EH (cell line): Measurements from ENCODE around the gene BPIFB1.

Experiments
- DNase-seq: peaks from one replicate; pipeline ENCODE4 v3.0.0-alpha.2; 2015; ENCODE audit warnings: low read depth

BPIFB1 gene, protein sequence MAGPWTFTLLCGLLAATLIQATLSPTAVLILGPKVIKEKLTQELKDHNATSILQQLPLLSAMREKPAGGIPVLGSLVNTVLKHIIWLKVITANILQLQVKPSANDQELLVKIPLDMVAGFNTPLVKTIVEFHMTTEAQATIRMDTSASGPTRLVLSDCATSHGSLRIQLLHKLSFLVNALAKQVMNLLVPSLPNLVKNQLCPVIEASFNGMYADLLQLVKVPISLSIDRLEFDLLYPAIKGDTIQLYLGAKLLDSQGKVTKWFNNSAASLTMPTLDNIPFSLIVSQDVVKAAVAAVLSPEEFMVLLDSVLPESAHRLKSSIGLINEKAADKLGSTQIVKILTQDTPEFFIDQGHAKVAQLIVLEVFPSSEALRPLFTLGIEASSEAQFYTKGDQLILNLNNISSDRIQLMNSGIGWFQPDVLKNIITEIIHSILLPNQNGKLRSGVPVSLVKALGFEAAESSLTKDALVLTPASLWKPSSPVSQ

DNA sequence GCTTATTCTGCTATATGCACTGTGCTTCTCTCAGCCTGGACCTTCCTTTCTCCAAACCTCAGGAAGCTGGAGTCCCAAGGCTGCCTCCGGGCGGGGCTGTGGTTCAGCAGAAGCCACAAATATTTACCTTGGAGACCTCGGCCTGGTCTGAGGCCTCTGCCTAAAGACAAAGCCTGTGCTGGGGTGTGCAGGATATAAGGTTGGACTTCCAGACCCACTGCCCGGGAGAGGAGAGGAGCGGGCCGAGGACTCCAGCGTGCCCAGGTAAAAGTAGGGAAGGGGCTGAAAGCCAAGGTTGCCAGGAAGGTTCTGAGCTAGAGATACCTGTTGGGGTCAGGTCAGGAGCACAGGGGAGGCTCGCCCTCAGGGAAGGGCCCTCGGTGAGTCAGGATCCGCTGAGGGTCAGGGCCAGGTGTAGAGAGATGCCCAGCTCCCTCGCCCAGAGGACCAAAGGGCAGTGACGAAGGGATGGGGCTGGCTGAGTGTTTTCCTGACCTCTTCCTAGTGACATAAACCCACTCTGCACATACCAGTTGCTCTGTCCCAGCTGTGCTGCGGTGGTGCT, at the start of gene BPIFB1:
BPIFB1 (plus strand) TSS at position 224 of the 565 bp plus-strand sequence. CDS start 2,860 bp downstream, outside the sequence.
- DNase-seq: no peak

DNA sequence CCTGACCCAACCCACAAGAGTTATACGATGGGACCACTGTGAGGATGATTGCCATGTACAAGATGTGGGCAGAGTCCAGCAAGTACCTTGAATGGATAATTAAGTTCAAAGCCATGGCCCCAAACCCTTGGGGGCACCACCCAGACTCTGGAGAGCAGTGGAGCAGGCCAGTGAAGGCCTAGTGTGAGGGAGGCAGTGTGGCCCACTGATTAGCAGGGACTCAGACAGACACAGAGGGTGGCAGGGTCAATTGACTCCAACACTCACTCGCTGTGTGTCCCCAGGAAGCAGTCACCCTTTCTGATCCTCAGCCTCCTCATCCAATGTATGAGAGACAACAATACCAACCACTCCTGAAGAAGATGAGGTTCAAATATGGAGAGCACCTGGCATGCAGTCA, 49.0 kb upstream of the BPIFB1 start:
- DNase-seq: no peak

DNA sequence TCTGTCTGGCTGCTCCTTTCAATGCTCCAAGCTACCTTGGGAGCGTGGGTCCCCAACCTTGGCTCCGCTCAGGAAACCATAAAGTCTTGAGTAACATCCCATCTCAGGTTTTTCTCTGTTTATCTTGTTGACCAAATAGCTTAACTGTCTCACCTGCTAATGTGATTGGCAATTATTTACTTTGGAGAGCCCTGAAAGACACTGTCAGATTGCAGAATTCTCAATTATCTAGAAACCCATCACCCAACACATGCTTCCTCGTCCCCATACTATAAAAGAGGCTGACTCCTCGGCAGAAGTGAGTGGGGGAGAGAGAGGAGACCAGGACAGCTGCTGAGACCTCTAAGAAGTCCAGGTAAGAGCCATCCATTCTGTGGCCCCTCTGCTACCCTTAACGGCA, 47.3 kb upstream of the BPIFB1 start, which contains the start of gene BPIFA1:
BPIFA1 (plus strand) TSS at position 301 of the 400 bp plus-strand sequence. CDS start 1,716 bp downstream, outside the sequence.
- DNase-seq: no peak

DNA sequence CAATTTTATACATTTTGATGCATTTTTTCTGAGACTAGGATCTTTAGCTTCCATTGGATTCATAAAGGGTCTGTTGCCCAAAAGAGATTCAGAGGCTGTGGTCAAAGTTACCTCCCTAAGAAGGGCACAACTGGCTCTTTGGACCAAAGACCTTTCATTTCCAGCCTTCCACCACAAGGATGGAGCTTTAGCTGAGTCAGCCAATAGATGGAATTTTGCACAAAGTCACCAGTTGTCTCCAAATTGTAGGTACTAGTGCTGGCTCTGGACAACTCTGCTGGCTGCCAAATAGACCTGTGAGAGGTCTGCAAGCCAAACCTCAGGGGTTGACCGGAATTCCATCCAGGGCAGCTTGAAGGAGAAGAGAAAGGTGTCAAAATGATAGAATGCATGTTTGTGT, 46.7 kb upstream of the BPIFB1 start:
- no peak for DNase-seq

DNA sequence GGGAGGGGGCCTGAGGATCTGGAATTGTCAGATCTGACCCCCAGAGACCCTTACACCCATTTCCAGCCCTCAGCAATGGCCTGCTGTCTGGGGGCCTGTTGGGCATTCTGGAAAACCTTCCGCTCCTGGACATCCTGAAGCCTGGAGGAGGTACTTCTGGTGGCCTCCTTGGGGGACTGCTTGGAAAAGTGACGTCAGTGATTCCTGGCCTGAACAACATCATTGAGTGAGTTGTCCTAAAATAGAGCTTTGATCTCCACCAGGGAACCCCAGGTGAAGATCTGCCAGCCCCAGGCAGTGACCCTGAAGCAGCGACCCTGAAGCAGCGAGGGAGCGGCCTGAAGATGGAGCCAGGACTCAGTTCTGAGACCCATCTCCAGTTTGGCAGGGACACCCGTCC, 45.0 kb upstream of the BPIFB1 start:
- DNase-seq: no peak

GRCh38 chr20:33239418-33239817, 43.6 kb upstream of the BPIFB1 start:
- DNase-seq: no peak

GRCh38 chr20:33239979-33240736, 42.9 kb upstream of the BPIFB1 start:
- DNase-seq: no peak

GRCh38 chr20:33240923-33241322, 42.1 kb upstream of the BPIFB1 start:
- no peak for DNase-seq

- no peak for DNase-seq
Measured at GRCh38 chr20:33242319-33243100, 40.5 kb upstream of the BPIFB1 start.

DNA sequence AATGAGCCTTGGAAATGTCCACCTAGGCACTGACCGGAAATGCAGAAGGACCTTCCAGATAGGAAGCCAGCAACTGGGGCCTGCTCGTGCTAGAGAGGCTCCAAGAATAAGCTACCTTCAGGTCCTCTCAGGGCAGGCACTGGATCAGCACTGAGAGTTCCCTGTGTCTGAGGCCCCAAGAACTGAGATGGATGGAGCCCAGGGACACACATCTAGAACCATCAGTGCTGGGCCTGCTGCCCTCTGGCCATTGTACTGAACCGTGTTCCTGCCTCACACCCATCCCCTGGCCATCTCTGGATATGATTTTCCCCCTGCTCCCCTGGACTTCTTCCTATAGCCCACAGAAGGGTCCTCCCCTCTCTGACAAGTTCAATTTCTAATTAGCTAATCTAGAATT, 36.9 kb upstream of the BPIFB1 start:
- no peak for DNase-seq

GRCh38 chr20:33249456-33249855, 33.6 kb upstream of the BPIFB1 start:
- DNase-seq: no peak

DNA sequence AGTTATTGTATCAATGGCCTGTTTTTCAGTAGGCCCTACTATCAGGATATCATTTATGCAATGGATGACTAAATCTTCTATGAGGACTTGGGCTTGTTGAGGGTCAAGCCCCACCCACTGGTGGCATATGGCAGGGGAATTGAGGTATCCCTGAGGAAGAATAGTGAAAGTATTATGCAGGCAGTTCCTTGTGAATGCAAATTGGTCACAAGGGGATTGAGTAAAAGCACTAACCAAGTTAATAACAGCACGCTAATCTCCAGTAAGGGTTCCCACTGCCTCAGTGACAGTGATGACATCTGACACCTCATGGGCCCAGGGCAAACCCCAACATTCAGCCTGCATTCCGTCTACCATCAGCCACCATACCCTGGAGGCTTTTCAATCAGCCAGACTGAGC, 32.3 kb upstream of the BPIFB1 start:
- no peak for DNase-seq

DNA sequence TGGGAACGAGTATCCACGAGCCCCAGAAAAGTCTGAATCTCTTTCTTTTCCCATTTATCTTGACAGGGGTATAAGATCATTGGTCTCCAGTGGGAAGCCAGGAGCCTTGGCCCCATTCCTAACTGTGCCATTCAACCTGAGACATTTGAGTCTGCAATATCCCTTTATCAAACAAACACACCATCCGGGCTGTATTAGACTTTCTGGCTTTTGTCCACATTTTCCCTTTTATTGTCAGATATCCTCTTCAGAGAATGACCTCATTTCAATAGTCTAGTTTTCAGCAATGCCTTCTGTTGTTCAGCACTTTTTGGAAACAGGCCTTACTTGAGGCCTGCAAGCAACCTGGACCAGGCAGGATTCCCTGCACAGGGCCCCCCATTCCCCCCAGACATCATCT, 31.5 kb upstream of the BPIFB1 start:
- DNase-seq: no peak

- no peak for DNase-seq
Measured at GRCh38 chr20:33252460-33252859, 30.6 kb upstream of the BPIFB1 start.

DNA sequence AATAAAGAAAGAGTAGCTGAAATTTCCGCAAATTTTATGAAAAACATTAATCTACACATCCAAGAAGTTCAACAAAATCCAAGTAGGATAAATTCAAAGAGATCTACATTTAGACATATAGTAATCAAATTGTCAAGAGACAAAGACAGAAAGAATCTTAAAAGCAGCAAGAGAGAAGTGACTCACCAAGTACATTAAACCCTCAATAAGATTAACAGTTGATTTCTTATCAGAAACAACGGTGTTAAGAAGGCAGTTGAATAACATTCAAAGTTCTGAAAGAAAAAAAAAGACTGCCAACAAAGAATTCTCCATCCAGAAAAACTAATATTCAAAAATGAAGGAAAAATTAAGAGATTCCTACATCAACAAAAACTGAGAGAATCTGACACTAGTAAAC, 28.0 kb upstream of the BPIFB1 start:
- no peak for DNase-seq

GRCh38 chr20:33257237-33257636, 25.8 kb upstream of the BPIFB1 start:
- no peak for DNase-seq

DNA sequence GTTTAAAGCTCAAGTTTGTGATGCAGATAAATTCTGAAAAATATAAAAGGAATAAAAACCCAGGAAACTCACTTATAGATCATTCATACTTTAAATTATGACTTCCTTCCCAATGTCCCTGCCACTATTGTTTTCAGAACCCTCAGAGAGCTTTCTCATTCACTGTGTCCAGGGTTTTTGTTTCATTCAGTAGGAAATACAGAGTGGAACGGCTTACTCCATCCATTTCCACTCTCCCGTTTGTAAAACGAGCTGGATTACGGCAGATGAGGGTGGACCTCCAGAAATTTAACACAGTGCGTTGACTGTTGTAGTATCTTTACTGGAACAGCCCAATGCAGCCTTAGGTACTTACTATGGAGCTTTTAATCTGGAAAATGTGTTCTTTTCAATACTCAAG, 23.6 kb upstream of the BPIFB1 start:
- no peak for DNase-seq

DNA sequence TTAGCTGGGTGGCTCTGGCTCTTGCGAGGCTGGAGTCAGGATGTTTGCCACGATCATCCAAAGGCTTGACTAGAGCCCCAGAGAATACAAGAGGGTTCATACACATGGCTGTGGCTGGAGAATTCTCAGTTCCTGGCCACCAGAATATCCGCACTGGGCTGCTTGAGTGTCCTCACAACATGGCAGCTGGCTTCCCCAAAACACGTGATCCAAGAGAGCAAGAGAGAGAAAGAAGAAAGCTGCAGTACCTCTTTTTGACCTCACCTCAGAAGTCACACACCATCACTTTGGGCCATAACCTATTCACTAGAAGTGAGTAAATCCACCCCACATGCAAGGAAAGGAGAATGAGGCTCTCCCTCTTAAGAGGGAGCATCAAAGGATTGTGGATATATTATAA, 21.5 kb upstream of the BPIFB1 start:
- DNase-seq: no peak

DNA sequence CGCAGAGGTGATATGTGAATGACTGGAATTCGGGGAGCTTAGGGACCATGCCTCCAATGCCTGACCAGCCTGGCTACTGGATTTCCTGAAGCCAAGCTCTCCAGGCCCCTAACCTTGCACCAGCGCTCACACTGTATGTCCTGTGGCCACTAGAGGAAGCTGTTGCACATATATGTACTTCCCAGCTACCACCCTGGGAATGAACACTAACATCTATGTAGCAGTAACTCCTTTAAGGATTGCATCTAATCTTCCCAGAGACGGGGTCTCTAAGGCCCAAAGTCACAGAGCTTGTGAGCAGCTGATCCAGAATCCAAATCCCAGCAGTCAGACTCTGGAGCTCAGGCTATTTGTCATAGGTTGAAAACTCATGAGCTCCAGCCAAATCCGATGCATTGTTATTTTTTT, 20.4 kb upstream of the BPIFB1 start:
- DNase-seq: peak; percentile 49

DNA sequence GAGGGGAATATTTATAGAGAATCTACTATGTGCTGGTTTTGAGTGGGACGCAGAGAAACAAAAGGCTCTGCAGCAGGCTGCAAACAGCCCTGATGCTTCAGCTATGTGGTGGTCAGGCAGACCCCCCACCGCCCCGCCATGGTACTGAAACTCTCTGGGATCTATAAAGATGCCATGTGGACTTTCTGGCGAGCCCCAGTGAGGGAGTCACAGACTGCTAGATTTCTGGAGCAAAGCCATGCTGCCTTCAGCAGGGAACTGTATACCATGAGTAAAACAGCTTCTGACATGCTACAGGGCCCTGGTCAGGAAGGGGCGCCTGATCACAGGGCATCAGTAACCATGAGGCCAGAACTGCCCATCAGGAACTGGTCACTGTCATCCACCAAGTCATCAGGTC, 19.2 kb upstream of the BPIFB1 start:
- DNase-seq: no peak

DNA sequence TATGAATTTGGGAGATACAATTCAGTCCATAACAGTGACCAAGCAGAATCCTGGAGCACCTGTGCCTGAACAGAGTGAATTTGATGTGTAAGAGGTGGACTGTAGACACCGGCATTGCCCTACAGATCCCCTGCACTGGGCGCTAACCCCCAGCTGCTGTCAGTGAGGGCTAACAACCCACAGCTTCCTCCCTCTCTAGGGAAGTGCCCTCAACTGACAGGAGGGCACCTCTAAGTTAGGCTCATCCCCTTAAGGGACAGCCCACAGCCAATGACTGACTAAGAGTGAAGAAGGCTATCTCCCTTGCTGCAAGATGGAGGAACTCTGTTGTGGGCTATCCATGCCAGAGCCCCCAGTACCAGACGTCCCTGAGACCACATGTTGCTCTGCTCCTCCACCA, 15.3 kb upstream of the BPIFB1 start:
- no peak for DNase-seq
